A673 (cell line): ENCODE data around the gene EFHD2. TPM values are rescaled to one million over a fixed set of nuclear protein-coding genes. Genes with fewer than 3 reads are reported as not detected.

Experiments used
- BruUV-seq: library from RNA; stranded (reverse); fragments of 400-500 nt; replicated peaks from 2 replicates; lab custom pipeline; 2021; lab: Mats Ljungman, UMichigan
- CTCF ChIA-PET: fragments of 300-600 bp; sonication (Branson Sonifier 250); formaldehyde crosslinking; loops from one replicate; lab custom pipeline; 2022; ENCODE audit warnings: antibody characterized with exemption; lab: Charles Lee
- POLR2A ChIA-PET: fragments of 300-600 bp; sonication (Branson Sonifier 250); formaldehyde crosslinking; loops from one replicate; lab custom pipeline; 2022; ENCODE audit warnings: antibody characterized with exemption; ENCODE audit not compliant: low non-redundant PET; lab: Charles Lee
- DNase-seq: peaks from one replicate; pipeline ENCODE4 v3.0.0-alpha.2; 2015; ENCODE audit warnings: low spot score
- H3K27ac ChIP-seq: fragments of 200-600 bp; sonication (generic); 2 replicates; pipeline ENCODE4 v1.5.1; 2016; ENCODE audit warnings: mixed run types, low read depth, mild to moderate bottlenecking, mixed read lengths, antibody characterized with exemption, low read length; ENCODE audit not compliant: poor library complexity, severe bottlenecking
- H3K27me3 ChIP-seq: fragments of 200-600 bp; sonication (generic); replicated peaks from 2 replicates; pipeline ENCODE4 v1.6.1; 2017; ENCODE audit warnings: mixed run types, low read depth, mild to moderate bottlenecking, mixed read lengths, antibody characterized with exemption, low read length; ENCODE audit not compliant: insufficient read depth, poor library complexity
- H3K36me3 ChIP-seq: fragments of 200-600 bp; sonication (generic); 2 replicates; pipeline ENCODE4 v1.6.1; 2016; ENCODE audit warnings: mixed run types, mild to moderate bottlenecking, mixed read lengths, antibody characterized with exemption, low read length; ENCODE audit not compliant: insufficient read depth, poor library complexity, severe bottlenecking
- H3K4me1 ChIP-seq: fragments of 200-600 bp; sonication (generic); 2 replicates; pipeline ENCODE4 v1.6.1; 2017; ENCODE audit warnings: mixed run types, mild to moderate bottlenecking, mixed read lengths, antibody characterized with exemption, low read length; ENCODE audit not compliant: insufficient read depth, poor library complexity, severe bottlenecking
- H3K4me3 ChIP-seq: fragments of 200-600 bp; sonication (generic); 2 replicates; pipeline ENCODE4 v1.5.1; 2016; ENCODE audit warnings: low read depth, mixed run types, mild to moderate bottlenecking, mixed read lengths, low read length; ENCODE audit not compliant: poor library complexity, severe bottlenecking
- H3K9me3 ChIP-seq: fragments of 200-600 bp; sonication (generic); 2 replicates; pipeline ENCODE4 v1.6.1; 2016; ENCODE audit warnings: mixed run types, low read depth, mild to moderate bottlenecking, mixed read lengths, antibody characterized with exemption, low read length; ENCODE audit not compliant: poor library complexity, severe bottlenecking
- CTCF ChIP-seq: fragments of 300-800, 200-600 bp; sonication (generic); conservative IDR thresholded peaks from 2 replicates; pipeline ENCODE4 v1.5.1; 2017; ENCODE audit warnings: low read depth, mild to moderate bottlenecking, antibody characterized with exemption, low read length, moderate library complexity, mixed read lengths
- EZH2 ChIP-seq: fragments of 200-600 bp; sonication (generic); IDR thresholded peaks from 2 replicates; pipeline ENCODE4 v1.6.1; 2017; ENCODE audit warnings: borderline replicate concordance, low read depth, mild to moderate bottlenecking, mixed read lengths, antibody characterized with exemption, low read length; ENCODE audit not compliant: poor library complexity, severe bottlenecking
- intact Hi-C: fragments of 100-400 bp; cut with micrococcal nuclease; formaldehyde crosslinking; loops from one replicate; pipeline ENCODE4 v1.10.0; 2022; ENCODE audit not compliant: unreplicated experiment
- total RNA-seq: library from RNA; stranded (reverse); gene quantifications from 2 replicates; pipeline ENCODE4 v1.2.3, GENCODE V29; 2021

EFHD2 gene
- total RNA-seq, 1 experiment from 2014 or later: 32.5 TPM

- POLR2A ChIA-PET: interaction anchor here (0.7 kb wide), 1 partner anchor 112 kb away, joined by 6 read pairs; no protein-coding TSS in a partner anchor
Observed at GRCh38 chr1:15442759-15443158, 33.1 kb downstream of the EFHD2 start.

GRCh38 chr1:15443281-15443680 is 33.6 kb downstream of the EFHD2 start:
- H3K27ac ChIP-seq: no peak overlapping the region
- ChIA-PET POLR2A (interaction anchor here (0.7 kb wide), 1 partner anchor 111 kb away, joined by 6 read pairs; no protein-coding TSS in a partner anchor), CTCF (no interaction called here)
- H3K9me3 ChIP-seq: no peaks in the 10 kb centered on the region
- TF ChIP-seq CTCF (no peak), EZH2 (no peak)
- H3K4me3 ChIP-seq: no peak overlapping the region
- intact Hi-C loops: no loop called here
- no TSS peak for BruUV-seq
- H3K4me1 ChIP-seq: no peaks in the 10 kb centered on the region
- DNase-seq: no peak
- H3K27me3 ChIP-seq: no peaks in the 10 kb centered on the region
- H3K36me3 ChIP-seq: no peaks in the 10 kb centered on the region

More at GRCh38 chr1:15442759-15443158, 33.1 kb downstream of the EFHD2 start:
- Histone ChIP-seq H3K4me3 (no peak overlapping the region), H3K9me3 (no peaks in the 10 kb centered on the region), H3K27me3 (no peaks in the 10 kb centered on the region), H3K36me3 (no peaks in the 10 kb centered on the region), H3K4me1 (no peaks in the 10 kb centered on the region), H3K27ac (no peak overlapping the region)
- TF ChIP-seq EZH2 (no peak), CTCF (no peak)
- CTCF ChIA-PET: no interaction called here
- no peak for DNase-seq
- intact Hi-C loops: no loop called here
- BruUV-seq: no TSS peak

GRCh38 chr1:15444468-15445389 is 35.0 kb downstream of the EFHD2 start:
- H3K27ac ChIP-seq: no peak overlapping the region
- H3K27me3 ChIP-seq: no peaks in the 10 kb centered on the region
- TF ChIP-seq CTCF: no peak
- TF ChIP-seq EZH2: no peak
- DNase-seq: no peak
- H3K36me3 ChIP-seq: no peaks in the 10 kb centered on the region
- ChIA-PET CTCF (no interaction called here), POLR2A (no interaction called here)
- no peak overlapping the region for H3K4me3 ChIP-seq
- BruUV-seq: no TSS peak
- H3K9me3 ChIP-seq: no peaks in the 10 kb centered on the region
- no peaks in the 10 kb centered on the region for H3K4me1 ChIP-seq
- intact Hi-C loops: no loop called here
